Hepatic stellate cell (primary cell): Measurements from ENCODE around the gene SH3RF3.
"Not testable (repeated sequence)": the region's sequence is repeated elsewhere in the genome, so short reads cannot be mapped to it uniquely, and the experiment has no call there.

Experiments
- DNase-seq: peaks from one replicate; pipeline ENCODE4 v3.0.0; 2011; ENCODE audit warnings: low spot score

SH3RF3 gene

DNA sequence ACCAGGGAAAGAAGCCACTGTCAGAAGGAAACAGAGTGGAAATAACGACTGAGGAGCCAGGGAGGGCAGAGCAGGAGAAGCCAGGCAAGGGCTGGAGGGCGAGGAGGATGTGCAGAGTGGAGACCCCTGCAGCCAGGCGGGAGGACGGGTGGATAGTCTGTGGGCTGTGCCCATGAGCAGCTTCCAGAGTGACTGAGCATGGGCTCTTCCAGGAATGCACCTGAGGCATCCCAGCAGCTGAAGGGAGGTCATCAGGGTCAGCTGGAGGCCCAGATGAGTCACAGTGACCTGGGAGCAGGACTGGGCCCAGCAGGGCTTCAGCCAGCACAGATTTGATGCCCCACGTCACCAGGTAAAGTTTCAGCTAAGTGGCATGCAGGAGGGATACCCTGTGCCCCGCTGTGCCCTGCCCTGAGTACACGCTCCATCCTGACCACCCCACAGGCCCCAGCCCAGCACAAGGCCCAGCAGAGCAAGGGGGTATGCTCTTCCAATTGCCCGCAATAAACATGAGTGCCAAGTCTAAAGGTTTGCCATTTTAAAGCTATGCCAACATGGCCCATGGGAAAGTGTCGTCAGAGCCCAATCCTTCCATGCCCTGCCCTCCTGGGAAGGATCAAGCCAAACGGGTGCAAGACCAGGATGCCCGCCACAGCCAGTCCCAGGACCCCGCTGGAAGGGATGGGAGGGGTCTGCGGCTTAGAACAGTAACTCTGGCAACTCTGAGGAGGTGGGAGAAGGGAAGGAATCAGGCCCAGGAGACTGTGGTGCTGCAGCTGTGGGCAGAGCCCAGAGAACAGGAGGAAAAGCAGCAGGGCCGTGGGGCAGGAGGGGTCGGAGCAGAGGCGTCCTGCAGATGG lies 399.1 kb downstream of the SH3RF3 start:
- no peak for DNase-seq

GRCh38 chr2:109528811-109529501 lies 400.0 kb downstream of the SH3RF3 start:
- DNase-seq: no peak

DNA sequence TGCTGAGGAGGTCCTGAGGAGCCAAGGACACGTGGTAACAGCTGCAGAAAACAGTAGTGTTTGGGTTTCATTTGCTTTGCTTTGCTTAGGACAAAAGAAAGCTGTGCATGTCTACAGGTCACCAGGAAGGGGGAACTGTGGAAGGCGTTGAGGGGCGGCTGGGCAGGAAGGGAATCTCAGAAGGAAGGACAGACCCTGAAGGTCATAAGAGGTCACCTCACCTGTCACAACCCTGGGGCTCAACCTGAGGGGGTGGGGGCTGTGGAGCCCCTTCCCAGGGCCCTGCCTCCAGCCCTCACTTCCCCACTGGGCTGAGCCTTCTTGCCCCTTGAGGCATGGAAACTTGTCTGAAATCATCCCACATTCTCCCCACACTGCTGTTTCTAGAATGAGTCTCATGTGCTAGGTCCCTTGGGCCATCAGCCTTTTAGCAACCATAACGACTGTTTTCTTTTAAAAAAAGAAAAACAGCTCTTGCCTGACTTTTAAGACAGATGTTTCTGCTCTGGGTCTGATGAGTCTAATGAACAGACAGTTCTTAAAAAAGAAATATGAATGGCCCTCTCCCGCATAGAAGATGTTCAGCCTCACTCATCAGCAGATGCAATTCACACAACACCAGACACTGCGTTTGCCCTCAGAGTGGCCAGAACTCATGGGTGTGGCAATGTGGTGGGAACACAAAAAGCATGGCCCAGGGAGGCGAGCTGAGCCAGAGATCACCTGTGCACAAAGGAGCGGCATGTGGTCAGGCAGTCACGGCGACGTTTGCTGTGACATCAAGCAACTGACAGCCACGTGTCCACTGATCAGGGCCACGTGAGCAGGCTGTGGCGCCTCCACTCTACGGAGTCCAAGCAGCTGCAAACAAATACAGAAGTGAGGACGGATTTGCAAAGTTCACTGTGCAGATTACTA lies 400.8 kb downstream of the SH3RF3 start:
- DNase-seq: no peak

DNA sequence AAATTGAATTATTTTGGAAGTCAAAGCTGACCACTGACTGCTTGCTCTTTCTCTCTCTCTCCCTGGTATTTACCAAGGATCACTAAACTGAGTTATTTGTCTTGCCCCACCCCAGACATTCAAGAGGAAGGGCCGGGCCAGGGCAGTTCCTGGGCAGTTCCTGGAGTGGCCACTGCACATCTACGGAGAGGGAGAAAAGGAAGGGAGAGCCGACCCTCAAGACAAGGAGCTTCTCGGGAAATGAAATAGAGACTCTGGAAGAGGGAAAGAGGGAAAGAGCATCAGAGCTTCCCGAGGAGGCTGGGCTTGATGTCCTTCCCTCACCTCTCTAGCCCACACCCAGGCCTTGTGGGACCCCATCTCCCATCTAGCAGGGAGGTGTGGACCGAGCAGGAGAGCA lies 401.7 kb downstream of the SH3RF3 start:
- no peak for DNase-seq

GRCh38 chr2:109531221-109531620 lies 402.2 kb downstream of the SH3RF3 start:
- DNase-seq: no peak

- DNase-seq: no peak
These were observed 403.1 kb downstream of the SH3RF3 start for GRCh38 chr2:109531896-109532727.

DNA sequence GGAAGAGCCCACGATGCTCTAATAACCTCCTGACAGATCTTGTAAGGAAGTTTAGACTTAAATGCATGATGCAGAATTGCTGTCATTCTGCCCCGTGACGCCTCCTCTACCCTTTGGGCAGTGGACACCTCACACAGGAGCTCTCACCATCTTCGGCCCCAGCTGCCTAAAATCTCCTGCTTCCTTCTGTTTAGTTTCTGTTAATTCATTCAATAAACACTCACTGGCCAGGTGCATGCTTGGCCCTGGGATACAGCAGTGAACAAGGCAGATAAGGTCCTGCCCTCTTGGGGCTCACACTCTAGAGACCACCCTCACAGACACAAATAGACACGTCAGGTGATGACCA lies 403.7 kb downstream of the SH3RF3 start:
- DNase-seq: no peak

GRCh38 chr2:109533823-109534222 lies 404.8 kb downstream of the SH3RF3 start:
- no peak for DNase-seq

DNA sequence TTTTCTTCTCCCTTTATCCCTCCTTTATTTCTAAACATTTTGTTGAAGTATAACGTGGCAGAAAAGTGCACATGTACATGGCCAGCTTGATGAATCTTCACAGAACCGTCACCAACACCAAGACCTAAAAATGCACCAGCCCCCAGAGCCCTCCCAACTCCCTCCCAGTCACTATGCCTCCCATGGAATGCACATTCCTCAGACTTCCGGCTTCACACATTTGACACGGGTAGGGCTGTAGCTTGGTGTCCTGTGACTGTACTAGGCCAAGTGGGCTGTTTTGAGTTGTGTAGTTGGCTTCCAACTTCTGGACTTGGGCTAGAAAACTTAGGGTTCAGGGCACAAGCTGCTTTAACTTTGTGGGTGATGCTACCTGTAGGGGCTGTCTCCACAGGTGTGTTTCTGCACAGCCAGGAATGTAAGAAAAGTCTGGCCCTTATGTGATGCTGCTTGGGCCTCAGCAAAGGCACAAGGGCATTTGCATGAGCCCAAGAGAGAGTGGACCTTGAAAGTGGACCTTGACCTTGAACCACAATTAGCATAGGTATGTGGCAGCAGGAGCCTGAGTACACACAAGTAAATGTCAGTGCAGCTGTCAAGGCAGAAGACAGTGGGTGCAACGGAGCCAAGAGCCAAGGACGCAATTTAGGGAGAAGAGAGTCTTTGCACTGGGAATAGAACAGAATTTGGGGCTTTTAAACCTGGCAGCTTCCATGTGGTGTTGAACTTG lies 406.4 kb downstream of the SH3RF3 start:
- DNase-seq: no peak

DNA sequence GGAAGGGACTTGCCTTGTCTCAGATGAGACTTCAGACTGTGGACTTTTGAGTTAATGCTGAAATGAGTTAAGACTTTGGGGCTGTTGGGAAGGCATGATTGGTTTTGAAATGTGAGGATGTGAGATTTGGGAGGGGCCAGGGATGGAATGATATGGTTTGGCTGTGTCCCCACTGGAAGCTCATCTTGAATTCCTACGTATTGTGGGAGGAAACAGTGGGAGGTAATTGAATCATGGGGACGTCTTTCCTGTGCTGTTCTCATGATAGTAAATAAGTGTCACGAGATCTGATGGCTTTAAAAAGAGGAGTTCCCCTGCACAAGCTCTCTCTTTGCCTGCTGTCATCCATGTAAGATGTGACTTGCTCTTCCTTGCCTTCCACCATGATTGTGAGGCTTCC lies 407.6 kb downstream of the SH3RF3 start:
- not testable (repeated sequence) for DNase-seq

GRCh38 chr2:109537565-109538222 lies 408.7 kb downstream of the SH3RF3 start:
- no peak for DNase-seq

DNA sequence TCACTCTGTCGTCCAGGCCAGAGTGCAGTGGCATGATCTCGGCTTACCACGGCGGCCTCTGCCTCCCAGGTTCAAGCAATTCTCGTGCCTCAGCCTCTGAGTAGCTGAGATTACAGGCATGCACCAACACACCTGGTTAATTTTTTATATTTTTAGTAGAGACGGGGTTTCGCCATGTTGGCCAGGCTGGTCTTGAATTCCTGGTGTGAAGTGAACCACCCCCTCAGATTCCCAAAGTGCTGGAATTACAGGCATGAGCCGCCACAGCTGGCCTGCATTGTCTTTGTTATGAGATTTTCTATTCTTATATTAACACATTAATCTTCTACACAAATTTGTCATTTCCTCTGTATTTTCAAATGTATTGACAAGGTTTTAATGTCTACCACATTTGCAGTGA lies 409.5 kb downstream of the SH3RF3 start:
- no peak for DNase-seq

- no peak for DNase-seq
These were observed 413.4 kb downstream of the SH3RF3 start for GRCh38 chr2:109542384-109542783.

DNA sequence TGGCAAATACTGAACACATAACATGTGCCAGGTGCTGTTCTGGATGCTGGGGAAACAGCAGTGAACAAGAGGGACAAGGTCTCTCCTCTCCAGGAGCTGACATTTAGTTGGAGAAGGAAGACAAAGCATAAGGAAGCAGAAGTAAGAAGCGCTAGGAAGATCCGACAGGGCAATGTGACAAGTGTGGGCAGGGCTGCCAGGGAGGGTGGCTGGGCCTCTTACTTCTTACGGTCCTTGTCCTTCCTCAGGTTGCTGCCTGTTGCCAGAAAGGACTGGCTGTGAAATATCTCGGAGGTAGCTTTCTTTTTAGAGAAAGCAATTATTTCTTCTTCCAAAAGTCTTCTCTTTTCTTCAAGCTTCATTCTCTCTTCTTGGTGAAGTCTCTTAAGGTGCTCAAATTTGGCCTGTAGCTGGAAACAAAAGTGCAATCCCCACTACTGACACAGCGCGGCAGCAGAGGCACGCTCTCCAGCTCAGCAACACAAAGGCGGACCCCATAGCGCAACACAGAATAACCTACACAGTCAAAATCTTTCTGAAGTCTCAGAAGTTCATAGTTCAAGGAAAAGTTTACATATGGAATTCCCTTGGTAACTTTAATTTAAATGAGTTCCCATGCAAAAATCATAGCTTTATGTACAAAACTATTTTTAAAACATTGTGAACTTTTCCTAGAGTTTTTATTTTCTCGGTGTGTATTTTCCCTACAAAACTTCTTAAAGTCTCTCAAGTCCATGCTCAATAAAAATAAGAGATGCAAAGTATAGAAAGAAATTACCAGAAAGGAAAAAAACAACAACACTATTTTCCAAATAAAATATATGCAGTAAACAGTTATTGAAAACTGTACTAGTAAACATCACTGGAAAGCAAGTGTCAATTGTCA lies 417.1 kb downstream of the SH3RF3 start:
- no peak for DNase-seq

DNA sequence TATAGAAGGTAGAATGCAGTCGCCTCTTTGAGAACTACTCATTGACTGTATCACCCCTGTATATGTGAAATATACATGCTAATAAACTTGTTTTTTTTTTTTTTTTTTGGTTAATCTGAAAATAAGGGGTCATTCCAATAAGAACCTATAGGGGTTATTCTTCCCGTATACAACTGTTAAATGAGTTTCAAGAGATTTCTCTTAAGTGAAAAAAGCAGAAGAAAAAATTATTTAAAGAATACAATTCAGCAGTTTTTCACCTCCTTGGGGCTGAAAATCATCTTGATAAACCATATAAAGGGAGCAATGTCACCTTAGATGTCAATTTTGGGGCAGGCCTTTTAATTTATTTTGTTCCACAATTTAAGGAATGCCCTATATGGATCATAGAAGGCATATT lies 418.3 kb downstream of the SH3RF3 start:
- no peak for DNase-seq

DNA sequence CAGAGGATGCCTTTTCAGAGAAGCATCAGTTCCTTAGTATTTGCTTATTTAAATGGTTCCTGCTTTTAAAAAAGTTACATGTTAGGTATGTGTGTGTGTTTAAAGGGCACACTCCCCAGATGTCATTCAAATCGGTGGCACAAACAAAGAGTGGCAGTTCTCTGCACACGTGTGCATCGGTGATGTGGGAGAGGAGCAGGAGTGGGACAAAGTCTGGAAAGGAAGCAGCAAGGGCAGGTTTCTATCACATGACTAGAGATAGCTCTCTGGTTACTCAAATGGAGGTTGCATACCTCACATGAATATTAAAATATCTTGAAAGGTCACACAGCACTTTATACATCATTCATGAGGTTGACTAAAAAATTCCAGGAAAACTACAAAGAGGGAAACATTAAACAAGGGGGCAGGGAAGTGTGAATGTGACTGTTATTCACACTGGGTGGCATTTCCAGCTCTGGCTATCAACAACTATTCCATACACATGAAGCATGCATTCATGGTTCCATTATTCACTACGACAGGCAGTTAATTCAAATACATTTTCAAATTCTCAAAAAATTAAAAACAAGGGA lies 420.1 kb downstream of the SH3RF3 start:
- DNase-seq: no peak
